ENCODE results near the gene RNF26.

RNF26 gene

DNA sequence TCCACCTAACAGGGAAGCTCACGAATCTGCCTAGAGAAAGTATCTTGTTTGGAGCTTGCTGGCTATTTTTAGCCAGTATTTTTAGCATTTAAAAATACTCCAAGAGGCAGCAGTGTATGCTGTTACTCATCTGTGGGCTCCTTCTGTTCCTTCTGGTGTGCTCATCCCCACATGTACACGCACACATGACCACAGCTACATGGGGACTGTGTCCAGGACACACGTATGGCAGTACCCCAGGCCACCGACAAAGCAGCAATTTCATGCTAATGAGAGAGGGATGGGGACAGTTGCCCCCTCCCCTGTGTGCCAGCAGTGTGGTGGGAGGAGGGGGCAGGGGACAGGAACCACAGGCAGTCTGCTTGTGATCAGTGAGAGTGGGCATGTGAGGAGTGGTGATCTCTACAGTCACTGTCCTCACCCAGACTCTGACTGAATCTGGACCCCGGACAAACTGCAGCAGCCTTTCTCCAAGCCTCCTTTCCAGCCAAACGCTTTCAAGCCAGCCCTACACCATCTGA is 30.8 kb downstream of the RNF26 start:
- H3K9ac ChIP-seq (ENCODE audit: insufficient read length, low read depth) = no peak overlapping the region
- H3K4me1 ChIP-seq (ENCODE audit: insufficient read depth, insufficient read length) = peaks cover 24% of the 10 kb centered on the region
- no peaks in the 10 kb centered on the region for H3K9me3 ChIP-seq (ENCODE audit: insufficient read depth, low read length)
- H3K36me3 ChIP-seq (ENCODE audit: insufficient read depth, insufficient read length, low read length) = no peaks in the 10 kb centered on the region
- TF ChIP-seq SUZ12 (IDR thresholded peaks at IDR 0.05; ENCODE audit: extremely low read depth, insufficient read depth, insufficient read length) (no peak), ZNF274 (IDR thresholded peaks at IDR 0.05; ENCODE audit: low read depth, low read length) (no peak), YY1 (IDR thresholded peaks at IDR 0.05; ENCODE audit: insufficient read depth, insufficient read length) (no peak)
- peaks cover 24% of the 10 kb centered on the region for H3K27me3 ChIP-seq (ENCODE audit: insufficient read depth, insufficient read length)
- DNase-seq (ENCODE audit: low read depth, low spot score) = no peak
- no peak overlapping the region for H3K4me3 ChIP-seq (ENCODE audit: insufficient read length, low read depth)

DNA sequence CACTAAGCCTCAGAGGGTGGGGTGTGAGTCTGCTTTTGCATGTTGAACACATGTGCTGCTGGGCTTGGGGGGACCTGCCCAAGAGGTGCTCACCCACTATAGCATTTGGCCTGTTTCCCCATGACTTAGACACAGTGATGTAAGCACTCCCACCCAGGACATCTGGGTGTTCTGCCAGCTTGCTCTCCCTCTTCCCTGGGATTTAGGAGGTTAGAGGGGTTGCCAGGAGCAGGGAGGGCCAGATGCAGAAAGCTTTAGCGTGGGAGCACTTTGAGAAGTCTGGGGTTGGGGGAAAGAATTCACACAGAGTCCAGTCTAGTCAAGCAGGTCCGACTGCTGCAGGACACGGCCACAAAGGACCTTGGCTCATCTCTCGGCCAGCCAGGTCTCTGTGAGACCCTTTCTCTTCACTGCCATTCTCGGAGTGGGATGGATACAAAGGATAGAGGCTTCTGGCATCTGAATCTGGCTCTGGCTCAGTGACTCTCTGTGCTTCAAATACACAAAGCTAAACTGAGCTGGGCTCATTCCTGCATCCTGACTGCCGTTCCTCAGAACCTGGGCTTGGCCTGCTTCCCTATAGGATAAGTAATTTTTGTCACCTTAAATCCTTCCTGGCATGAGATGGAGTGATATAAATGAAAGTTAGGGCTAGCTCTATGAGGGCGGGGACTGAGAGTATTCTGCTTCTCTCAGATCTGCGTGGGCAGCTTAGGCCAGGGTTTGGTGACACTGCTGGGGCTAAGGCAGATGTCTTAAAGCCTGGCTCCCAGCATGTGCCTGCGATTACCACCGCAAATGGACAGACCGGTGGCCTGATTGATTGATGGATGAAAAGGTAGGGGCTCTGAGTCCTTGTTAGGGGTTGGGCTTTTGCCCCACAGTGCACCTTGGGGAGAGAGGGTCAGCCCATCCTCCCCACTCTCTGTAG is 32.6 kb downstream of the RNF26 start:
- DNase-seq (ENCODE audit: low read depth, low spot score) = no peak

DNA sequence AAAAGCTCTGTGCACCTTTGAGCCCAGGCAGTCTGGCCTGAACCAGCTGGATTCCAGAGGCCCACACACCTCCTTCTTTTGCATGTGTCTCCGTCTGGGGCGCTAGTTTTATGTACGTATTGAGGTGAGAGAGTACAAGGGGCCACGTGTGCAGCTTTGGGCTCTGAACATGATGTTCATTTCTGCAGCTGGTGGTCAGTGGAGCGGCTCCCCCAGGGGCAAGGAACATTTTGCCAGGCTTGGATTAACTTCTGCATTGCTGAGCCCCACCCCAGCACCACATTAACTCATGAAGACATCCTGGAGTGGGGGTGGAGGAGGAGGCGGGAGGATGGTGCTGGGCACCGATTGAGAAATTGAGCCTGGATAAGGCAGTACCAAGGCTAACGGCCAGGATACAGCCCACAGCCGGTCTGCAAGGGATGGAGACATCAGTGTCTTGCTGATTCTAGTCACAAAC is 33.4 kb downstream of the RNF26 start:
- DNase-seq (ENCODE audit: low read depth, low spot score) = no peak
- TF ChIP-seq SUZ12 (IDR thresholded peaks at IDR 0.05; ENCODE audit: extremely low read depth, insufficient read depth, insufficient read length) (no peak), ZNF274 (IDR thresholded peaks at IDR 0.05; ENCODE audit: low read depth, low read length) (no peak), YY1 (IDR thresholded peaks at IDR 0.05; ENCODE audit: insufficient read depth, insufficient read length) (no peak)
- peaks cover 24% of the 10 kb centered on the region for H3K4me1 ChIP-seq (ENCODE audit: insufficient read depth, insufficient read length)
- no peak overlapping the region for H3K9ac ChIP-seq (ENCODE audit: insufficient read length, low read depth)
- no peak overlapping the region for H3K4me3 ChIP-seq (ENCODE audit: insufficient read length, low read depth)
- H3K27me3 ChIP-seq (ENCODE audit: insufficient read depth, insufficient read length) = peaks cover 22% of the 10 kb centered on the region
- H3K36me3 ChIP-seq (ENCODE audit: insufficient read depth, insufficient read length, low read length) = no peaks in the 10 kb centered on the region
- H3K9me3 ChIP-seq (ENCODE audit: insufficient read depth, low read length) = no peaks in the 10 kb centered on the region

More for the DNA sequence above, 32.6 kb downstream of the RNF26 start:
- no peak overlapping the region for H3K4me3 ChIP-seq (ENCODE audit: insufficient read length, low read depth)
- peaks cover 24% of the 10 kb centered on the region for H3K27me3 ChIP-seq (ENCODE audit: insufficient read depth, insufficient read length)
- no peaks in the 10 kb centered on the region for H3K36me3 ChIP-seq (ENCODE audit: insufficient read depth, insufficient read length, low read length)
- H3K4me1 ChIP-seq (ENCODE audit: insufficient read depth, insufficient read length) = peaks cover 25% of the 10 kb centered on the region
- TF ChIP-seq YY1 (IDR thresholded peaks at IDR 0.05; ENCODE audit: insufficient read depth, insufficient read length) (no peak), ZNF274 (IDR thresholded peaks at IDR 0.05; ENCODE audit: low read depth, low read length) (no peak), SUZ12 (IDR thresholded peaks at IDR 0.05; ENCODE audit: extremely low read depth, insufficient read depth, insufficient read length) (no peak)
- H3K9me3 ChIP-seq (ENCODE audit: insufficient read depth, low read length) = no peaks in the 10 kb centered on the region
- no peak overlapping the region for H3K9ac ChIP-seq (ENCODE audit: insufficient read length, low read depth)

DNA sequence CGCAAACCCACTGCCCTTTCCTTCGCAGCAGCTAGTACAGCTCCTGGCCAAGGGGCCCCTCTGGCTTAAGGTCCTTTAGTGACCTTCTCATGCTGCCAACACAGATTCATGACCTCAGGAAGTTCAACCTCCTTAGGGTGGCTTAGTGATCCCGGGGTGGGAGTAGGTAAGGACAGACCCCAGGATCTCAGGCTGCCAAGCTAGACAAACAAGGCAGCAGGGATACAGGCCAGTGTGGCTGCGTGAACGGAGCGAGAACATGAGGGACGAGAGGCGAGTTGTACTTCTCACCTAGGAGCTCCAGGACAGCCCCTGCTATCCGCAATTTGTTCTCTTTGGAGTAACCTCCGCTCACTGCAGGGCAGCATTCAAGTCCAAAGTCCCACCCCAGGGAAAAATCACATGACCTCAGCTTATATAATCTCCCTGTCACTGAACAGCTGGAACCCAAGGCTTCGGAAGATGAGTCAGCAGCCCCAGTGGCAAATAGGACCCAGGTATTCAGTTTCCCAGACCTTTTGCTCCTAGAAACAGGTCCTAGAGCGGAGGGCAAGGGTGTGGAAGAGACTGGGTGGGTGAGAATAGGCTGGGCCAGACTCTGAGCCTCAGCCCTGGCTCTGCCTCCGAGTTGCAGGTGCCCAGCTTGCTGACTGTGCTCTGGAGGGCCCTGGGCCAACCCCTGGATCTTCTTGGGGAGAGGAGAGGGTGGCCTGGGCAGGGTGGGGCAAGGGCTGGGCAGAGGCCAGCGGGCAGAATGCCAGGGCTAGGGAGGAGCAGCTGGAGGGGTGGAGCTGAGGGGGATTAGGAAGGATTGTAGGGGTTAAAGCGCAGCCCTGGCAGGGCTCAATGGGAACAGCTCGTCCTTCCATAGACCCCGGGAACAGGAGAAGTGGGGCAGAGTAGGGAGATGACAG is 34.1 kb downstream of the RNF26 start:
- Histone ChIP-seq H3K36me3 (ENCODE audit: insufficient read depth, insufficient read length, low read length) (no peaks in the 10 kb centered on the region), H3K4me3 (ENCODE audit: insufficient read length, low read depth) (no peak overlapping the region), H3K9ac (ENCODE audit: insufficient read length, low read depth) (peak overlapping the region; percentile 42), H3K4me1 (ENCODE audit: insufficient read depth, insufficient read length) (peaks cover 22% of the 10 kb centered on the region), H3K27me3 (ENCODE audit: insufficient read depth, insufficient read length) (peaks cover 15% of the 10 kb centered on the region), H3K9me3 (ENCODE audit: insufficient read depth, low read length) (no peaks in the 10 kb centered on the region)
- TF ChIP-seq ZNF274 (IDR thresholded peaks at IDR 0.05; ENCODE audit: low read depth, low read length) = no peak
- TF ChIP-seq YY1 (IDR thresholded peaks at IDR 0.05; ENCODE audit: insufficient read depth, insufficient read length) = no peak
- TF ChIP-seq SUZ12 (IDR thresholded peaks at IDR 0.05; ENCODE audit: extremely low read depth, insufficient read depth, insufficient read length) = no peak
- DNase-seq (ENCODE audit: low read depth, low spot score) = no peak

DNA sequence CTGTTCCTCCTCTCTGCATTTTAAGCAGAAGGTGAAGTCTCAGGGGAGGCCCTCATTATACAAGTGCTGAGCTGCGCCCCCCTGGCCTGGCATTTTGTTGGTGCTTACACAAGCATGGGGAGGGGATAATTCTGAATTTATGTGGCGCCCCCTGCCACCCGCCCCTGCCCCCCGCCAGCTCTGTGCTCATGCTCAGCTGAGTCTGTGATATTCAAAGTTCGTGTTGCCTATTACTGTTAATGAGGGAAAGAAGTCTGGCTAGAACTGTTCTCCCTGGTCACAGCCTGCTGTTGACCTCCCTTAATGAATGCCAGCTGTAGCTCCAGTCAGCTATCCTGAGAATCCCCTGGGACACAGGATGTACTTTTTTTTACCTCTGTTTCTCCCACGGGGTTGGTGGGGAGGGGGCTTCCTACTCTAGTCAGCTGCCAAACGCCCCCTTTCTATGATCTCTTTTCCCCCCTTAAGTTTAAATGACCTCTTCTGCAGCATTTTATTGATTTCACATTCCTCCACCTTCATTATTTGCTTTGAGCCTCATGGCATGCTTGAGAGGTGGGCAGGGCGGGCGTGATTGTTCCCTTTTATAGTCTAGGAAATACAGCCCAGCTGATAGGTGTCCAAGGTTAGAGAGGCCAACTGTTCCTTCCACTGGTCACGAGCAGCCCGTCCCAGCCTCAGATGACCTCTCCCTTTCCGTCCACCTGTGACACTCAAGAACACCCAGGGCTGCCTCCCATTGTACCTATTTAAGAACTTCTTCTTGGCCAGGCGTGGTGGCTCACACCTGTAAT is 35.0 kb downstream of the RNF26 start:
- no peaks in the 10 kb centered on the region for H3K9me3 ChIP-seq (ENCODE audit: insufficient read depth, low read length)
- no peaks in the 10 kb centered on the region for H3K36me3 ChIP-seq (ENCODE audit: insufficient read depth, insufficient read length, low read length)
- DNase-seq (ENCODE audit: low read depth, low spot score) = no peak
- H3K4me3 ChIP-seq (ENCODE audit: insufficient read length, low read depth) = no peak overlapping the region
- no peak overlapping the region for H3K9ac ChIP-seq (ENCODE audit: insufficient read length, low read depth)
- TF ChIP-seq ZNF274 (IDR thresholded peaks at IDR 0.05; ENCODE audit: low read depth, low read length) (no peak), SUZ12 (IDR thresholded peaks at IDR 0.05; ENCODE audit: extremely low read depth, insufficient read depth, insufficient read length) (no peak), YY1 (IDR thresholded peaks at IDR 0.05; ENCODE audit: insufficient read depth, insufficient read length) (no peak)
- H3K4me1 ChIP-seq (ENCODE audit: insufficient read depth, insufficient read length) = peaks cover 27% of the 10 kb centered on the region
- peaks cover 10% of the 10 kb centered on the region for H3K27me3 ChIP-seq (ENCODE audit: insufficient read depth, insufficient read length)

DNA sequence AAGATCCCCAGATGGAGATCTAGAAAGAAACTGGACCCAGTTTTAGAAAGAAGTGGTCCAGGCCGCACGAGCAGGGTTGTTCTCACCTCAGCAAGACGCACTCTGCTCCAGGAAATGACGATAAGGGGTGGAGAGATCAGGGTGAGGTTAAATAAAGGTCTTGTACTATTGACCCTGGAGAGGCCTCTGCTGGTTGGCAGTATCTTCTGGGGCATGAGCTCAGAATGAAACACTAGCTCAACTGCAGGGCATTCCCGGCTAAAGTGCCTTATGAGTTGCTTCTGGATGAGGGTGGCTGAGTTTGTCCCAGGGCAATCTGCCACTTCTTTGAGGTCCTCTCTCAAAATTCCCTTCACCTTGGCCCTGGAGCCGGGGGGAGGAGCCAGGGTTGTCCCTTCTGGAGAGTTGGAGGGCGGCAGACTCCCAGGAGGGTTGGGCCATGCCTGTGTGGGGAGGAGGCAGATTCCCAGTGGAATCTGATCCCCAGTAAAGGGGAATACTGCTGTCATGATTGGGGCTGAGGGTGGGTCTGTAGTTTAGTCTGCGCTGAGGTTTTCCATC is 36.2 kb downstream of the RNF26 start:
- Histone ChIP-seq H3K9ac (ENCODE audit: insufficient read length, low read depth) (no peak overlapping the region), H3K27me3 (ENCODE audit: insufficient read depth, insufficient read length) (no peaks in the 10 kb centered on the region), H3K36me3 (ENCODE audit: insufficient read depth, insufficient read length, low read length) (no peaks in the 10 kb centered on the region), H3K9me3 (ENCODE audit: insufficient read depth, low read length) (no peaks in the 10 kb centered on the region), H3K4me3 (ENCODE audit: insufficient read length, low read depth) (no peak overlapping the region), H3K4me1 (ENCODE audit: insufficient read depth, insufficient read length) (peaks cover 33% of the 10 kb centered on the region)
- DNase-seq (ENCODE audit: low read depth, low spot score) = no peak
- TF ChIP-seq SUZ12 (IDR thresholded peaks at IDR 0.05; ENCODE audit: extremely low read depth, insufficient read depth, insufficient read length) (no peak), YY1 (IDR thresholded peaks at IDR 0.05; ENCODE audit: insufficient read depth, insufficient read length) (no peak), ZNF274 (IDR thresholded peaks at IDR 0.05; ENCODE audit: low read depth, low read length) (no peak)

Measured in NT2/D1 (cell line).